GM18861 (cell line): ENCODE results near the gene NANOS3.
"Not testable (repeated sequence)": the region's sequence is repeated elsewhere in the genome, so short reads cannot be mapped to it uniquely, and the experiment has no call there.

Experiments used
- ATAC-seq: cut with Tn5 transposase; IDR thresholded peaks from one replicate; pipeline ENCODE4 v1.9.1; 2021; ENCODE audit not compliant: unreplicated experiment

NANOS3 gene

DNA sequence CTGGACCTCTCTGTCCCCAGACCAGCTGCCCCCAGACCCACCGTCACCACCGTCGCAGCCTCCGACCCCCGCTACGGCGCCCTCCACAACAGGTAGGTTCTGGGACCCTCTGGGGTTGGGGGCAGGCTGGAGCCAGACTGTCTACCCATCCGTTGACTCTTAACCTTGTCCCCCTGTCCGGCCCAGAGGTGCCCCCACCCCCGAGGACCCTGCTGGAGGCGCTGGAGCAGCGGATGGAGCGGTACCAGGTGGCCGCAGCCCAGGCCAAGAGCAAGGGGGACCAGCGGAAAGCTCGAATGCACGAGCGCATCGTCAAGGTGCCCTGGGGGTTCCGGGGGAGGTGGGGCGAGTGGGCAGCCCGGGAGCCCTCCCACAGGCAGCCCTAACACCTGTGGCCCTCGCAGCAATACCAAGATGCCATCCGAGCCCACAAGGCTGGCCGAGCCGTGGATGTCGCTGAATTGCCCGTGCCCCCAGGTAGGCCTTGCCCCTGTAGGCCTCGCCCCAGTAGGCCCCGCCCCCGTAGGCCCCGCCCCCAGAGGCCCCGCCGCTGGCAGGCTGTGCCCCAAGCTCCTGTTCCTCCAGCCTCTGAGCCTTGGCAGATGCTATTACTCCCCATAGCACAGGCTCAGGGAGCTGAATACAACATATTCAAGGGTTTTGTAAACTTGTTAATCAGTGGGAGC lies 41.9 kb downstream of the NANOS3 start:
- no peak for ATAC-seq

DNA sequence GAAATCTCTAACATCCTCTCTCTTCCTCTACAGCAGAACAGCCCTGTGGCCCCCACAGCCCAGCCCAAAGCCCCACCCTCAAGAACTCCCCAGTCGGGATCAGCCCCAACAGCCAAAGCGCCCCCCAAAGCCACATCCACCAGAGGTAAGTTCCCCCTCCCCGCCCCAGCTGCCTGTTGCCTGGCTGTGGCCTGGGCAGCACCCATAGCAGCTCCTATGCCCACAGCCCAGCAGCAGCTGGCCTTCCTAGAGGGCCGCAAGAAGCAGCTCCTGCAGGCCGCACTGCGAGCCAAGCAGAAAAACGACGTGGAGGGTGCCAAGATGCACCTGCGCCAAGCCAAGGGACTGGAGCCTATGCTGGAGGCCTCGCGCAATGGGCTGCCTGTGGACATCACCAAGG lies 43.6 kb downstream of the NANOS3 start:
- ATAC-seq: no peak

DNA sequence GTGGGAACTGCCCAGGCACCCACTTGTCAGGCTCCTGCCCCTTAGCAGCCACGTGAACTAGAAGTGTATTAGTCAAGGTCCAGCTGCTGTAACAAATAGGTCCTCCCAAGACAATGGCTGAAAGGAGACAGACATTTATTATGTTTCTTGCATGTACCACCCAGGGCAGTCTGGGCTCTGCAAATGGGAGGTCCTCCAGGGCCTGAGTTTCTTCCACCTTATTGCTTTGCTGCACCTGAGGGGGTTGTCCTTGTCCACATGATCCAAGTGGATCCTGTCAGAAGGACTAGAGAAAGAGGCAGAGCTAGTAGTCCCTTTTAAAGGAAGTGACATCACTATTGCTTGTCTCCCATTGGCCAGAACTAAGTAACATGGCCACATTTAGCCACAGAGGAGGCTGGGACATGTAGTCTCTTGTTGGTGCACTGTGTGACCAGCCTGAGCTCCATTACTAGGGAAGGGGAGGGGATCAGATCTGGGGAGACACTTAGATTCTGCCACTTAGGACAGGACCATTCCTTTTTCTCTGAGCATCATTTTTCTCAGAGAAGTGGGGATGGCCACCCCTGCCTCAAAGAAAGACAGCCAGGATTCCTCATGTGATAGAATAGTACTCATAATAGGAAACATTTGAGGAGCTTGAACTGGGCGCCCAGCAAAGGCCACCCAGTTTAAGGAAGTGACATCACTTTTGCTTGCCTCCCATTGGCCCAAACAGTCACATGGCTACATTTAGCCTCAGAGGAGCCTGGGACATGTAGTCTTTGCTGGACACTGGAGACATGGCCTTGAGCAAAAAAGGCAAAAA lies 44.2 kb downstream of the NANOS3 start:
- ATAC-seq: no peak

DNA sequence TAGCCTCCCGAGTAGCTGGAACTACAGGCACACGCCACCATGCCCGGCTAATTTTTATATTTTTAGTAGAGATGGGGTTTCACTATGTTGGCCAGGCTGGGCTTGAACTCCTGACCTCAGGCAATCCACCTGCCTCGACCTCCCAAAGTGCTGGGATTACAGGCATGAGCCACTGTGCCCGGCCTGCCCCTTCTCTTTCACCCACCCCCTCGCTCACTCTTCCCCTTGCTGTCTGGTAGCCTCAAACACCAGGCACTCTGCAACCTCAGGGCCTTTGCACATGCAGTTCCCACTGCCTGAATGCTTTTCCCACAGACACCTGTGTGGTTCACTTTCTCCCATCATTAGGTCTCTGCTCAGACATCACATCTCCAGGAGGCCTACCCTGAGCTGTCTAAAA lies 45.2 kb downstream of the NANOS3 start:
- ATAC-seq: not testable (repeated sequence)

DNA sequence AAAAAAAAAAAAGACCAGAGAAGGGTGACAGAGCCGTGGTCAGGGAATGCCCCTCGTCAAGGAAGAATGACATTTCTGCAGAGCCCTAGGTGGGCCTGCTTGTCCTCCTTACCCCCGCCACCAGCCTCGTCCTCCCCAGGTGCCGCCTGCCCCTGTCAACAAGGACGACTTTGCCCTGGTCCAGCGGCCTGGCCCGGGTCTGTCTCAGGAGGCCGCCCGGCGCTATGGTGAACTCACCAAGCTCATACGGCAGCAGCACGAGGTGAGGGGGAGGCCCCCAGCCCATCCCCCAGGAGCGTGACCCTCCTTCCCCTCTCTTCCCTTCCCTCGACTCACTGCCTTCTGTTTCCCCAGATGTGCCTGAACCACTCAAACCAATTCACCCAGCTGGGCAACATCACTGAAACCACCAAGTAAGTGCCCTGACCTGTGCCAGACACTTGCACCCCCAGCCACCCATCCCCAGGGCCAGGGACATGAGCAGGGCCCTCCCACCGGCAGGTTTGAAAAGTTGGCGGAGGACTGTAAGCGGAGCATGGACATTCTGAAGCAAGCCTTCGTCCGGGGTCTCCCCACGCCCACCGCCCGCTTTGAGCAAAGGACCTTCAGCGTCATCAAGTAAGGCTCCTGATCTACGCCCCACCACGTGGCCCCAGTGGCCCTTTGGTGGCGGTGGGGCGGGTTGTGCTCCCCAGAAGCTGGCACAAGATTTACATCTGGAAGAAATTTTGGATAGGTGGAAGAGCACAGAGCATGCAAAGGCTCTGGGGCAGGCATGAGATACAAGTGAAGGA lies 46.5 kb downstream of the NANOS3 start:
- ATAC-seq: no peak

DNA sequence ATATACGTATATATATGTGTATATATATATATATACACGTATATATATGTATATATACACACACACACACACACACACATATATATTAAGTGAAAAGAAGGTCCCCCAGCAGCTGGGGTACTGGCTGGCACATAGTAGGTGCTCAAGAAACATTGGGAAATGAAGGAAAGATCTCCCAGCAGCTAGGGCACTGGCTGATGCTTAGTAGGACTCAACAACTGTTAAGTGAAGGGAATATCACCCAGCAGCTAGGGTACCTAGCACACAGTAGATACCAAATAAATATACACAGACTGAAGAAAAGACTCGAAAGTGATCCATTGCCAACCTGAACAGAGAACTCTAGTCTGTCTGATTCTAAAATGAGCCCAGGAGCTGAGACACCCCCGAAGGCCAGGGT lies 49.1 kb downstream of the NANOS3 start:
- no peak for ATAC-seq

DNA sequence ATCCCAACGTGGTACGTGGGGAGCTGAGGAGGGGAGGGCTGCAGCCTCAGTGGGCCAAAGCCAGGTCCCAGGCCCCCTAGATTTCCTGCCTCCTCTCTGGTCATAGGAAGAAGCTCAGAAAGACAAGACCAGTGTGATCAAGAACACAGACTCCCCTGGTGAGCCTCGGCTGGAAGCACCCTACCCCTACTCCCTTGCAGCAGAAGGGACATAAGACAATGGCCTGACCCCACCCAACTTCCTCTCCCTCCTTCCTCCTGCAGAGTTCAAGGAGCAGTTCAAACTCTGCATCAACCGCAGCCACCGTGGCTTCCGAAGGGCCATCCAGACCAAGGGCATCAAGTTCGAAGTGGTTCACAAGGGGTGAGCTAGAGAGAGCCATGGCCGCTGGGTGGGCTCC lies 49.8 kb downstream of the NANOS3 start:
- ATAC-seq: no peak

DNA sequence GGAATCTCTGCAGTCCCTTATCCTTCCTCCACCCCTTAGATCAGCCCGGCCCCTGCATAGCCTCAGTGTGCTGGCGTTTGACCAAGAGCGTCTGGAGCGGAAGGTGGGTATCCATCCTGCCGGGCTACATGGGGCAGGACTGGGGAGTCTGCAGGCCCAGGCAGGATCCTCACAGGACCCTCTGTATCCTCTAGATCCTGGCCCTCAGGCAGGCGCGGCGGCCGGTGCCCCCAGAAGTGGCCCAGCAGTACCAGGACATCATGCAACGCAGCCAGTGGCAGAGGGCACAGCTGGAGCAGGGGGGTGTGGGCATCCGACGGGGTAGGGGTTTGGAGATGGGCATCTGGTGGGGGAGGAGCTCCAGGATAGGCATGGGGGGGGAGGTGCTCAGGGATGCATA lies 52.4 kb downstream of the NANOS3 start:
- no peak for ATAC-seq

DNA sequence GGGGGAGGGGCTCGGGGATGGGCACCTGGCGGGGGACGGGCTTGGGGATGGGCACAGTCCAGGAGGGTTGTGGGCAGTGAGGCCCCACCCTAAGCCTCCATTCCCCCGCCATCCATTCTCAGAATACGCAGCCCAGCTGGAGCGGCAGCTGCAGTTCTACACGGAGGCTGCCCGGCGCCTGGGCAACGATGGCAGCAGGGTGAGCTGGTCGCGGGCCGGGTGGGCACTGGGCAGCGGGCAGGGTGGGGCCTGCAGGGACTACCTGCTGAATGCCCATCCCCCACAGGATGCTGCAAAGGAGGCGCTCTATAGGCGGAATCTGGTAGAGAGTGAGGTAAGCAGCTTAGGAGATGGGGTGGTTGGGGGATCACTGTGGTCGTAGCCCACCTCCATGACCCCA lies 53.0 kb downstream of the NANOS3 start:
- ATAC-seq: no peak
